ENCODE results near the gene MRPL33.

The MRPL33 gene

GRCh38 chr2:27771202-27771547, 344 bp upstream of the MRPL33 start:
- DNase-seq (ENCODE audit: low read depth, low spot score), result no peak
- POLR2A ChIA-PET, result interaction anchor here (0.7 kb wide), 1 partner anchor 67 kb away, joined by 3 read pairs; no protein-coding TSS in a partner anchor
- H3K4me3 ChIP-seq (ENCODE audit: low read depth, low read length), result peak overlapping the region; percentile 91
- CTCF ChIA-PET, result no interaction called here
- TF ChIP-seq, protein P1, sequence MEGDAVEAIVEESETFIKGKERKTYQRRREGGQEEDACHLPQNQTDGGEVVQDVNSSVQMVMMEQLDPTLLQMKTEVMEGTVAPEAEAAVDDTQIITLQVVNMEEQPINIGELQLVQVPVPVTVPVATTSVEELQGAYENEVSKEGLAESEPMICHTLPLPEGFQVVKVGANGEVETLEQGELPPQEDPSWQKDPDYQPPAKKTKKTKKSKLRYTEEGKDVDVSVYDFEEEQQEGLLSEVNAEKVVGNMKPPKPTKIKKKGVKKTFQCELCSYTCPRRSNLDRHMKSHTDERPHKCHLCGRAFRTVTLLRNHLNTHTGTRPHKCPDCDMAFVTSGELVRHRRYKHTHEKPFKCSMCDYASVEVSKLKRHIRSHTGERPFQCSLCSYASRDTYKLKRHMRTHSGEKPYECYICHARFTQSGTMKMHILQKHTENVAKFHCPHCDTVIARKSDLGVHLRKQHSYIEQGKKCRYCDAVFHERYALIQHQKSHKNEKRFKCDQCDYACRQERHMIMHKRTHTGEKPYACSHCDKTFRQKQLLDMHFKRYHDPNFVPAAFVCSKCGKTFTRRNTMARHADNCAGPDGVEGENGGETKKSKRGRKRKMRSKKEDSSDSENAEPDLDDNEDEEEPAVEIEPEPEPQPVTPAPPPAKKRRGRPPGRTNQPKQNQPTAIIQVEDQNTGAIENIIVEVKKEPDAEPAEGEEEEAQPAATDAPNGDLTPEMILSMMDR (IDR thresholded peaks at IDR 0.05; ENCODE audit: insufficient read depth, low read length, missing control alignments), result no peak

DNA sequence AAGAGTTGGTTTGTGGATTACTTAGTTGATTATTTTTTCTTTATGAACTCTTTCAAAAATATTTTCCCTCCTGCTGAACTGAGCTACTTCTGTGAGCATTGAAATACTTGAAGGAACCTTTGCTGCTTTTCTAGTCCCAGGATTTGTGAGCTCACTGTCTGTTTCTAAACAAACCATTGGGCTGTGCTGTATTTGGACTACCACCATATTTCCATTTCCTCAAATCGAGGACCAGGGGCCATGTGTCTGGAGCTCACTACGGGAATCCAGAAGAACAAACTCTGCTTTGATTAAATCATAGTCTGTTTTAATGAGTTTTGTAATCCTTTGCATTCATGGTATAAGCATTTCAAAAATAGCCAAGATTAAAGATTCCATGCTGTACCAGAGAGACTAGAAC, 1.3 kb downstream of the MRPL33 start:
- POLR2A ChIA-PET, result interaction anchor here (0.7 to 1.1 kb wide), 2 partner anchors 15 to 620 kb away, joined by 3 read pairs; partner anchors contain the start of gene FOSL2

GRCh38 chr2:27773959-27774358, 2.4 kb downstream of the MRPL33 start:
- TF ChIP-seq, protein P1 (IDR thresholded peaks at IDR 0.05; ENCODE audit: insufficient read depth, low read length, missing control alignments), result no peak
- ChIA-PET CTCF (interaction anchor here (1.2 kb wide), 1 partner anchor 24 kb away, joined by 3 read pairs; no protein-coding TSS in a partner anchor), POLR2A (no interaction called here)
- H3K4me3 ChIP-seq (ENCODE audit: low read depth, low read length), result no peak overlapping the region
- no peak for DNase-seq (ENCODE audit: low read depth, low spot score)

More for the DNA sequence above, 1.3 kb downstream of the MRPL33 start:
- no peak for DNase-seq (ENCODE audit: low read depth, low spot score)
- CTCF ChIA-PET, result interaction anchor here (0.8 to 1.4 kb wide), 3 partner anchors 8 to 50 kb away, joined by 3 to 4 read pairs (median 3); no protein-coding TSS in a partner anchor
- TF ChIP-seq, protein P1 (IDR thresholded peaks at IDR 0.05; ENCODE audit: insufficient read depth, low read length, missing control alignments), result no peak
- peak overlapping the region; percentile 91 for H3K4me3 ChIP-seq (ENCODE audit: low read depth, low read length)

DNA sequence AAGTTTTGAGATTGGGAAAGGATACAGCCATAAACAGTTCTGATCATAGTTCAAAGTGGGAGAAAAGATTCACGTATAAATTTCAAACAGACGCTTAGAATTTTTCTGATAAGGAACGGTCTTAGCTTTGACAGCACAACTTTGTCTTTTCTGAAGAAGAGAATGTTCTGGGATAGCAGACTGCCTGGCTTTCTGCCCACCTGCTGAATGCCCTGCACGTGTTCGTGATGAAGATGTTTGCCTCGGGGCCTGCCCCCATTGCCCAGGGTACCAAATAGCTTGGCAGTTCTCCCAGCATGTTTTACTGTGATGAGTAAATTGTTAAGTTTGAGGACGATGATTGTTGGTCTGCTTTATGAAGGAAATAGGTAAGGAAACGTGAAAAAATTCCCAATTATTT, 4.6 kb downstream of the MRPL33 start:
- DNase-seq (ENCODE audit: low read depth, low spot score), result no peak
- CTCF ChIA-PET, result interaction anchor here (1.0 to 1.1 kb wide), 3 partner anchors 12 to 178 kb away, joined by 3 read pairs; no protein-coding TSS in a partner anchor

GRCh38 chr2:27776696-27777095, 5.2 kb downstream of the MRPL33 start:
- ChIA-PET CTCF (interaction anchor here (1.0 to 1.1 kb wide), 3 partner anchors 11 to 177 kb away, joined by 3 read pairs; no protein-coding TSS in a partner anchor), POLR2A (no interaction called here)
- H3K4me3 ChIP-seq (ENCODE audit: low read depth, low read length), result no peak overlapping the region
- no peak for DNase-seq (ENCODE audit: low read depth, low spot score)
- TF ChIP-seq, protein P1 (IDR thresholded peaks at IDR 0.05; ENCODE audit: insufficient read depth, low read length, missing control alignments), result no peak

More for the DNA sequence above, 4.6 kb downstream of the MRPL33 start:
- no peak overlapping the region for H3K4me3 ChIP-seq (ENCODE audit: low read depth, low read length)
- POLR2A ChIA-PET, result no interaction called here
- TF ChIP-seq, protein P1 (IDR thresholded peaks at IDR 0.05; ENCODE audit: insufficient read depth, low read length, missing control alignments), result no peak

- CTCF ChIA-PET, result no interaction called here
- H3K4me3 ChIP-seq (ENCODE audit: low read depth, low read length), result no peak overlapping the region
- TF ChIP-seq, protein P1 (IDR thresholded peaks at IDR 0.05; ENCODE audit: insufficient read depth, low read length, missing control alignments), result no peak
- DNase-seq (ENCODE audit: low read depth, low spot score), result no peak
- POLR2A ChIA-PET, result no interaction called here
Measured at GRCh38 chr2:27779417-27780055, 8.0 kb downstream of the MRPL33 start.

Measured in AG04449 (cell line).